PC-9 (cell line): ENCODE data around the gene VPS4A. TPM values are rescaled to one million over a fixed set of nuclear protein-coding genes. Genes with fewer than 3 reads are reported as not detected.

Source experiments
- BruUV-seq: library from RNA; stranded (reverse); fragments of 400-500 nt; replicated peaks from 2 replicates; lab custom pipeline; 2021; lab: Mats Ljungman, UMichigan
- CTCF ChIA-PET: fragments of 300-600 bp; sonication (Branson Sonifier 250); formaldehyde crosslinking; loops from one replicate; lab custom pipeline; 2022; ENCODE audit warnings: antibody characterized with exemption; lab: Charles Lee
- POLR2A ChIA-PET: fragments of 300-600 bp; sonication (Branson Sonifier 250); formaldehyde crosslinking; loops from one replicate; lab custom pipeline; 2022; ENCODE audit warnings: antibody characterized with exemption; ENCODE audit not compliant: unreplicated experiment; lab: Charles Lee
- DNase-seq, 2 experiments: peaks; one replicate each; pipeline versions ENCODE4 v3.0.0 to v3.0.0-alpha.2; 2015 to 2022; ENCODE audit warnings: mixed read lengths in 1 of 2
- H2AFZ ChIP-seq: fragments of 200-600 bp; sonication (generic); 2 replicates; pipeline ENCODE4 v1.8.1; 2017; ENCODE audit warnings: antibody characterized with exemption
- H3F3A ChIP-seq: fragments of 200-600 bp; sonication (generic); 2 replicates; pipeline ENCODE4 v1.8.1; 2017; ENCODE audit warnings: antibody characterized with exemption, mild to moderate bottlenecking, low read depth; ENCODE audit not compliant: insufficient read depth
- H3K27ac ChIP-seq: fragments of 200-600 bp; sonication (generic); 2 replicates; pipeline ENCODE4 v1.6.1; 2016; ENCODE audit warnings: mixed run types
- H3K27me3 ChIP-seq: fragments of 200-600 bp; sonication (generic); 2 replicates; pipeline ENCODE4 v1.6.1; 2016; ENCODE audit warnings: low read depth, mixed run types; ENCODE audit not compliant: insufficient read depth
- H3K36me3 ChIP-seq: fragments of 200-600 bp; sonication (generic); 2 replicates; pipeline ENCODE4 v1.6.1; 2016; ENCODE audit warnings: low read depth, mixed run types
- H3K4me1 ChIP-seq: fragments of 200-600 bp; sonication (generic); replicated peaks from 2 replicates; pipeline ENCODE4 v1.6.1; 2016; ENCODE audit warnings: mixed run types; ENCODE audit not compliant: insufficient read depth
- H3K4me2 ChIP-seq: fragments of 200-600 bp; sonication (generic); 2 replicates; pipeline ENCODE4 v1.6.1; 2017; ENCODE audit warnings: mixed run types
- H3K4me3 ChIP-seq: fragments of 200-600 bp; sonication (generic); 2 replicates; pipeline ENCODE4 v1.6.1; 2016; ENCODE audit warnings: mixed run types
- H3K79me2 ChIP-seq: fragments of 200-600 bp; sonication (generic); 2 replicates; pipeline ENCODE4 v1.6.1; 2017; ENCODE audit warnings: low read depth, mixed run types
- H3K9me2 ChIP-seq: fragments of 200-600 bp; sonication (generic); 2 replicates; pipeline ENCODE4 v1.8.1; 2017; ENCODE audit warnings: mild to moderate bottlenecking; ENCODE audit not compliant: insufficient read depth
- H3K9me3 ChIP-seq: fragments of 200-600 bp; sonication (generic); 2 replicates; pipeline ENCODE4 v1.8.1; 2016; ENCODE audit warnings: low read depth; ENCODE audit not compliant: insufficient read depth
- H4K20me1 ChIP-seq: fragments of 200-600 bp; sonication (generic); 2 replicates; pipeline ENCODE4 v1.8.1; 2017; ENCODE audit not compliant: insufficient read depth
- EZH2 ChIP-seq: fragments of 200-600 bp; sonication (generic); IDR thresholded peaks from 2 replicates; pipeline ENCODE4 v1.8.0; 2017; ENCODE audit warnings: antibody characterized with exemption, low read depth
- intact Hi-C: fragments of 100-400 bp; cut with micrococcal nuclease; formaldehyde crosslinking; loops from one replicate; pipeline ENCODE4 v1.10.0; 2022; ENCODE audit not compliant: unreplicated experiment
- total RNA-seq: library from RNA; stranded (reverse); gene quantifications from 2 replicates; pipeline ENCODE4 v1.2.3, GENCODE V29; 2021
- TF ChIP-seq, protein P1 (sequence below): fragments of 200-600 bp; sonication (generic); conservative IDR thresholded peaks from 2 replicates; pipeline ENCODE4 v1.6.1; 2017; ENCODE audit warnings: mixed run types, antibody characterized with exemption, mild to moderate bottlenecking, moderate library complexity

VPS4A gene
- total RNA-seq, 1 experiment from 2014 or later: 26.7 TPM

DNA sequence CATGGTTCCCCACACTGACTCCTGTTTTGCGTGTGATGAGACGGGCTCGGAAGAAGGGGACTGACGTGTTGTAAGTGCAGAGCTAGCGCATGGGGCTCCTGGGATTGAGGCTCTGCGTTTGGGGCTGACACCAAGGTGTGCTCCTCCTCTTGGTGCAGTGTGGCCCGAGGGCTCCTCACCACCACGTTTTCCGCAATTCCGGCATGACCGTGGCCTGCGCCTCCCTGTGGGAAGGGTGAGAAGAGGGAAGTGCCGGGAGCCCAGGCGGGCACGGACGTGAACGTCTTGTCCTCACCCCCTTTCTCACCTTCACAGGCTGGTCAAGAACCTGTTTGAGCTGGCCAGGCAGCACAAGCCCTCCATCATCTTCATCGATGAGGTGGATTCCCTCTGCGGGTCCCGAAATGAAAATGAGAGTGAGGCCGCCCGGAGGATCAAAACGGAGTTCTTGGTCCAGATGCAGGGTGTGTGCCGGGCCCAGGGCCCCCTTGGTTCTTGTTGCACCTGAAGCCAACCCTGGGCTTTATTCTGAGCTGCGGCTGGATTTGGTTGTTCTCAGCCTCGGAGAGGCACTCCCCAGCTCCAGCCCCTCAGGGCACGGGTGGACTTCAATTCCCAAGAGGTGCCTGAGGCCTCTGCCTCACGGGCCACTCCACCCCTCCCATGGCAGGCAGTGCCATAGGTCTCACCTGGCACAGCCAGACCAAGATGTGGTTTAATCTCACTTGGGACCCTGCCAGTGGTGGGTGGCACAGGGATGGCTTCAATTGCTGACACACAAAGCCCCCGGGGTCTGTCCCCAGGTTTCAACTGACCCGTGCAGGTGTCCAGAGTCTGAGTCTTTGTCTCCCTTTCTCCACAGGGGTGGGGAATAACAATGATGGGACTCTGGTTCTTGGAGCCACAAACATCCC, 8.9 kb downstream of the VPS4A start:
- no peaks in the 10 kb centered on the region for H3K9me3 ChIP-seq
- H3K27ac ChIP-seq: no peak overlapping the region
- BruUV-seq: no TSS peak
- intact Hi-C loops: no loop called here
- H2AFZ ChIP-seq: no peak overlapping the region
- H3K36me3 ChIP-seq: peaks cover 5% of the 10 kb centered on the region; the same call in 1 of the 2 replicates
- peaks cover 26% of the 10 kb centered on the region; the same call in 1 of the 2 replicates for H3K79me2 ChIP-seq
- no peaks in the 10 kb centered on the region for H3K27me3 ChIP-seq
- no peak overlapping the region for H3K4me2 ChIP-seq
- POLR2A ChIA-PET: no interaction called here
- no peaks in the 10 kb centered on the region for H3K4me1 ChIP-seq
- CTCF ChIA-PET: no interaction called here
- H3F3A ChIP-seq: peaks cover 14% of the 10 kb centered on the region; the same call in 1 of the 2 replicates
- H3K4me3 ChIP-seq: no peak overlapping the region
- H4K20me1 ChIP-seq: peaks cover 34% of the 10 kb centered on the region
- no peaks in the 10 kb centered on the region for H3K9me2 ChIP-seq
- TF ChIP-seq EZH2: no peak
- TF ChIP-seq, protein P1, sequence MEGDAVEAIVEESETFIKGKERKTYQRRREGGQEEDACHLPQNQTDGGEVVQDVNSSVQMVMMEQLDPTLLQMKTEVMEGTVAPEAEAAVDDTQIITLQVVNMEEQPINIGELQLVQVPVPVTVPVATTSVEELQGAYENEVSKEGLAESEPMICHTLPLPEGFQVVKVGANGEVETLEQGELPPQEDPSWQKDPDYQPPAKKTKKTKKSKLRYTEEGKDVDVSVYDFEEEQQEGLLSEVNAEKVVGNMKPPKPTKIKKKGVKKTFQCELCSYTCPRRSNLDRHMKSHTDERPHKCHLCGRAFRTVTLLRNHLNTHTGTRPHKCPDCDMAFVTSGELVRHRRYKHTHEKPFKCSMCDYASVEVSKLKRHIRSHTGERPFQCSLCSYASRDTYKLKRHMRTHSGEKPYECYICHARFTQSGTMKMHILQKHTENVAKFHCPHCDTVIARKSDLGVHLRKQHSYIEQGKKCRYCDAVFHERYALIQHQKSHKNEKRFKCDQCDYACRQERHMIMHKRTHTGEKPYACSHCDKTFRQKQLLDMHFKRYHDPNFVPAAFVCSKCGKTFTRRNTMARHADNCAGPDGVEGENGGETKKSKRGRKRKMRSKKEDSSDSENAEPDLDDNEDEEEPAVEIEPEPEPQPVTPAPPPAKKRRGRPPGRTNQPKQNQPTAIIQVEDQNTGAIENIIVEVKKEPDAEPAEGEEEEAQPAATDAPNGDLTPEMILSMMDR: no peak
- DNase-seq: no peak

DNA sequence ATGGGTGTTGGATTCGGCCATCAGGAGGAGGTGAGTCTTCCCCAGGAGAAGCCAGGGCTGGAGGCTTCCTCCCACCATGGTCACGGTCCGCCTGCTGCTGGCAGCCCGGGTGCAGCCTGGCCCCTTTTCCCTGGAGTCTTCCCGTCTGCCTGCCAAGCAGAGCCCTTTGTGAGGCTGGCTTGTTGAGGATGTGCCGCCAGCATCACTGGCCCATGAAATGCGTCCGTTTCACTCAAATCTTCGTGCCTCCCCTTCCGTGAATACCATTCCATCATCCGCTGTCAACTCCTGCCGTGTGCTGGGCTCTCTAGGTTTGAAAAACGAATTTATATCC, 9.6 kb downstream of the VPS4A start:
- TF ChIP-seq EZH2: no peak
- TF ChIP-seq, protein P1: no peak
- no TSS peak for BruUV-seq
- Histone ChIP-seq H3K9me3 (no peaks in the 10 kb centered on the region), H2AFZ (no peak overlapping the region), H3K36me3 (peaks cover 5% of the 10 kb centered on the region; the same call in 1 of the 2 replicates), H3K4me2 (no peak overlapping the region), H3K27ac (no peak overlapping the region), H4K20me1 (peaks cover 41% of the 10 kb centered on the region), H3K4me3 (no peak overlapping the region), H3K4me1 (no peaks in the 10 kb centered on the region), H3K79me2 (peaks cover 32% of the 10 kb centered on the region), H3K9me2 (no peaks in the 10 kb centered on the region), H3F3A (peaks cover 14% of the 10 kb centered on the region; the same call in 1 of the 2 replicates), H3K27me3 (no peaks in the 10 kb centered on the region)
- no peak for DNase-seq
- intact Hi-C loops: no loop called here
- ChIA-PET CTCF (no interaction called here), POLR2A (interaction anchor here (0.6 kb wide), 1 partner anchor 167 kb away, joined by 3 read pairs; no protein-coding TSS in a partner anchor)

DNA sequence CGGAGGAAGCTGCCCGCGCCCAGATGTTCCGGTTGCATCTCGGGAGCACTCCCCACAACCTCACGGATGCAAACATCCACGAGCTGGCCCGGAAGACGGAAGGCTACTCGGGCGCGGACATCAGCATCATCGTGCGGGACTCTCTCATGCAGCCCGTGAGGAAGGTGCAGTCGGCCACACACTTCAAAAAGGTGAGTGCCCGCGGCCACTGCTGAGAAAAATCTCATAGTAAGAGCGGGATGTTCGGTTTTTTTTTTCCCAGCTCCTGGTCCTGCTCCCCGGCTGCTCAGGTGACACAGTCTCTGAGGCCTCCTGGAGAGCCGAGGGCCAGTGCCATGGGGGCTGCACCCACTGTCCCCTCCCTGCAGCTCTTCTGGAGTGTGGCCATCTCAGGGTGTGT, 9.9 kb downstream of the VPS4A start:
- TF ChIP-seq, protein P1: no peak
- no peak for TF ChIP-seq EZH2
- Histone ChIP-seq H3K9me3 (no peaks in the 10 kb centered on the region), H3K4me1 (peaks cover 2% of the 10 kb centered on the region), H2AFZ (no peak overlapping the region), H3K4me2 (no peak overlapping the region), H3K27ac (no peak overlapping the region), H3K36me3 (peaks cover 5% of the 10 kb centered on the region; the same call in 1 of the 2 replicates), H3K79me2 (peaks cover 36% of the 10 kb centered on the region), H3F3A (peaks cover 17% of the 10 kb centered on the region; the same call in 1 of the 2 replicates), H3K4me3 (no peak overlapping the region), H3K27me3 (no peaks in the 10 kb centered on the region), H4K20me1 (peaks cover 44% of the 10 kb centered on the region), H3K9me2 (no peaks in the 10 kb centered on the region)
- intact Hi-C loops: no loop called here
- ChIA-PET CTCF (no interaction called here), POLR2A (interaction anchor here (0.6 kb wide), 1 partner anchor 167 kb away, joined by 3 read pairs; no protein-coding TSS in a partner anchor)
- DNase-seq: no peak
- BruUV-seq: no TSS peak
